GM12878 (cell line): ENCODE data around the gene KCNH6. TPM values are rescaled to one million over a fixed set of nuclear protein-coding genes. Genes with fewer than 3 reads are reported as not detected.

Source experiments
- ATAC-seq: fragments of 200-7000 bp; cut with Tn5 transposase; 3 replicates; pipeline ENCODE4 v1.9.1; 2020; ENCODE audit warnings: mild to moderate bottlenecking, moderate library complexity
- BruUV-seq: library from RNA; stranded (reverse); fragments of 400-500 nt; replicated peaks from 2 replicates; lab custom pipeline; 2021; lab: Mats Ljungman, UMichigan
- CTCF ChIA-PET: fragments of 300-600 bp; sonication (Branson Sonifier 250); formaldehyde crosslinking; extraction: SDS; loops from one replicate; lab custom pipeline; 2021; ENCODE audit warnings: inconsistent platforms; lab: Yijun Ruan, JAX
- POLR2A ChIA-PET: fragments of 350-600 bp; formaldehyde crosslinking; extraction: SDS; loops from one replicate; lab custom pipeline; 2021; ENCODE audit warnings: inconsistent platforms; lab: Charles Lee
- RAD21 ChIA-PET: fragments of 300-600 bp; sonication (Branson Sonifier 250); formaldehyde crosslinking; loops from one replicate; lab custom pipeline; 2023; ENCODE audit warnings: antibody characterized with exemption; ENCODE audit not compliant: unreplicated experiment; lab: Charles Lee
- SMC1A ChIA-PET: fragments of 300-600 bp; sonication (Branson Sonifier 250); formaldehyde crosslinking; loops from one replicate; lab custom pipeline; 2023; ENCODE audit not compliant: unreplicated experiment, uncharacterized antibody; lab: Charles Lee
- DNase-seq: peaks from one replicate; pipeline ENCODE4 v3.0.0-alpha.2; 2011; ENCODE audit warnings: low read depth, low spot score
- FAIRE-seq: peaks from 3 replicates; lab custom pipeline; 2011; peaks lifted over from hg19 to GRCh38; lab: Jason Lieb, UNC
- H2AFZ ChIP-seq: 2 replicates; pipeline ENCODE4 v1.6.0; 2011; ENCODE audit warnings: low read depth, low read length, control low read depth; ENCODE audit not compliant: control insufficient read depth
- H3K27ac ChIP-seq: 2 replicates; pipeline ENCODE4 v1.5.1; 2011; ENCODE audit warnings: control low read depth; ENCODE audit not compliant: control insufficient read depth, insufficient read depth
- H3K27me3 ChIP-seq, 2 experiments: replicated peaks in 1 of 2; 2 replicates each; pipeline versions ENCODE4 v1.6.0 to v1.6.1; 2011; ENCODE audit warnings: low read length in 1 of 2; ENCODE audit not compliant: control insufficient read depth in 2 of 2, insufficient read depth in 2 of 2
- H3K36me3 ChIP-seq, 2 experiments: 2 replicates each; pipeline ENCODE4 v1.5.1; 2011; ENCODE audit warnings: low read length in 1 of 2; ENCODE audit not compliant: control insufficient read depth in 2 of 2, insufficient read depth in 2 of 2
- H3K4me1 ChIP-seq: 2 replicates; pipeline ENCODE4 v1.6.1; 2011; ENCODE audit warnings: mild to moderate bottlenecking, low read length, moderate library complexity, mixed read lengths; ENCODE audit not compliant: control insufficient read depth, insufficient read depth
- H3K4me2 ChIP-seq: 2 replicates; pipeline ENCODE4 v1.6.0; 2011; ENCODE audit warnings: control low read depth; ENCODE audit not compliant: control insufficient read depth, insufficient read depth
- H3K4me3 ChIP-seq: fragments of 200-600 bp; sonication (generic); 2 replicates; pipeline ENCODE4 v1.5.1; 2016
- H3K79me2 ChIP-seq: 2 replicates; pipeline ENCODE4 v1.6.0; 2011; ENCODE audit warnings: low read length; ENCODE audit not compliant: control insufficient read depth, insufficient read depth
- H3K9ac ChIP-seq: 2 replicates; pipeline ENCODE4 v1.8.0; 2011; ENCODE audit warnings: low read length, control low read depth, mixed read lengths; ENCODE audit not compliant: control insufficient read depth, insufficient read depth
- H3K9me3 ChIP-seq: replicated peaks from 3 replicates; pipeline ENCODE4 v1.5.1; 2011; ENCODE audit warnings: mild to moderate bottlenecking, low read length; ENCODE audit not compliant: control insufficient read depth, insufficient read depth
- H4K20me1 ChIP-seq: 2 replicates; pipeline ENCODE4 v1.6.0; 2011; ENCODE audit not compliant: control insufficient read depth, insufficient read depth
- CEBPB ChIP-seq, 2 experiments: fragments of 150-350 bp in 1 of 2; IDR thresholded peaks; 2 replicates each; pipeline ENCODE4 v1.6.1; 2012 to 2014; ENCODE audit warnings: low read depth in 2 of 2, low read length in 2 of 2, borderline replicate concordance in 1 of 2, inconsistent platforms in 1 of 2
- CREM ChIP-seq: IDR thresholded peaks from 2 replicates; pipeline ENCODE4 v1.6.1; 2014; ENCODE audit warnings: antibody characterized with exemption, low read depth
- EP300 ChIP-seq, 2 experiments: fragments of 150-350 bp in 1 of 2; IDR thresholded peaks; 2 replicates each; pipeline ENCODE4 v1.6.1; 2011 to 2012; ENCODE audit warnings: low read depth in 2 of 2, low read length in 2 of 2, borderline replicate concordance in 1 of 2, improper control_type of control experiment in 1 of 2, inconsistent platforms in 1 of 2; ENCODE audit not compliant: control insufficient read depth in 1 of 2
- ETV6 ChIP-seq, 2 experiments: fragments of 450-650 bp in 1 of 2; IDR thresholded peaks in 1 of 2; conservative IDR thresholded peaks in 1 of 2; 2 replicates each; pipeline ENCODE4 v1.6.1; 2014; ENCODE audit warnings: antibody characterized with exemption in 1 of 2, borderline replicate concordance in 1 of 2, low read depth in 1 of 2, mild to moderate bottlenecking in 1 of 2, moderate library complexity in 1 of 2
- JUNB ChIP-seq: IDR thresholded peaks from 2 replicates; pipeline ENCODE4 v1.6.1; 2016; ENCODE audit warnings: antibody characterized with exemption, mild to moderate bottlenecking
- MEF2A ChIP-seq: IDR thresholded peaks from 2 replicates; pipeline ENCODE4 v1.6.1; 2011; ENCODE audit warnings: low read depth, mild to moderate bottlenecking, low read length, moderate library complexity; ENCODE audit not compliant: insufficient read depth
- TCF3 ChIP-seq: IDR thresholded peaks from 2 replicates; pipeline ENCODE4 v1.6.1; 2012; ENCODE audit warnings: low read depth, mild to moderate bottlenecking, low read length, borderline replicate concordance; ENCODE audit not compliant: insufficient read depth
- USF2 ChIP-seq: IDR thresholded peaks from 2 replicates; pipeline ENCODE4 v1.6.1; 2011; ENCODE audit warnings: low read depth, low read length, improper control_type of control experiment, borderline replicate concordance
- ZBED1 ChIP-seq: IDR thresholded peaks from 2 replicates; pipeline ENCODE4 v1.6.1; 2016; ENCODE audit warnings: borderline replicate concordance
- ZNF687 ChIP-seq: fragments of 450-650 bp; IDR thresholded peaks from 2 replicates; pipeline ENCODE4 v1.6.1; 2017; ENCODE audit warnings: mild to moderate bottlenecking, moderate library complexity
- ZZZ3 ChIP-seq: IDR thresholded peaks from 2 replicates; pipeline ENCODE4 v1.6.1; 2011; ENCODE audit warnings: low read depth; ENCODE audit not compliant: control insufficient read depth, insufficient read length
- WGBS: methylation state at CpG from one replicate; pipeline ENCODE4 v1.1.6; 2016; ENCODE audit warnings: low lambda C conversion rate; ENCODE audit not compliant: insufficient replicate concordance, insufficient coverage; ENCODE audit errors: missing lambda C conversion rate; 5-methylcytosine and 5-hydroxymethylcytosine counted together
- in situ Hi-C: fragments of 300-500 bp; cut with MboI; formaldehyde crosslinking; loops from 9 replicates; pipeline ENCODE4 v1.14.3; 2018; ENCODE audit warnings: mixed read lengths
- intact Hi-C: fragments of 100-400 bp; cut with micrococcal nuclease; formaldehyde crosslinking; loops from one replicate; pipeline ENCODE4 v1.14.2; 2022; ENCODE audit not compliant: unreplicated experiment
- polyA plus RNA-seq, 11 experiments: library from polyadenylated mRNA; depleted of rRNA in 4 of 11; unstranded in 6 of 11; stranded (reverse) in 5 of 11; fragments of >200 nt; fragmentation: Nextera tagmentation in 4 of 11; fragmentation: Illumina TruSeq in 1 of 11; extraction: Ambion mirVana in 4 of 11; extraction: Trizol in 1 of 11; gene quantifications; 1 replicate in 1 of 11; 2 replicates in 10 of 11; pipeline versions ENCODE4 v1.2.1 to v1.2.3, GENCODE V29; 2011 to 2016; ENCODE audit warnings: inconsistent platforms in 2 of 11, missing spikeins in 2 of 11, low read depth in 1 of 11
- total RNA-seq, 4 experiments: library from RNA; depleted of rRNA in 3 of 4; stranded (reverse); fragments of >200 nt in 3 of 4; fragmentation: Illumina TruSeq in 1 of 4; extraction: Trizol in 1 of 4; gene quantifications; 2 replicates each; pipeline versions ENCODE4 v1.2.1 to v1.2.3, GENCODE V29; 2013 to 2021

The KCNH6 gene
- total and polyA plus RNA-seq, 10 of the 15 experiments (the other 5 are each of a cell fraction or from before 2014, with no cell fraction given): not detected

- Histone ChIP-seq H3K79me2 (no peaks in the 10 kb centered on the region), H3K27ac (no peak overlapping the region), H3K9me3 (no peaks in the 10 kb centered on the region), H3K4me3 (no peak overlapping the region), H3K9ac (no peak overlapping the region), H3K36me3 (no peaks in the 10 kb centered on the region), H4K20me1 (no peaks in the 10 kb centered on the region), H3K4me1 (no peaks in the 10 kb centered on the region), H3K27me3 (no peaks in the 10 kb centered on the region), H2AFZ (no peak overlapping the region), H3K4me2 (no peak overlapping the region)
- ATAC-seq (no peak), FAIRE-seq (no peak), DNase-seq (no peak)
- WGBS: 26% methylated on average over 6 of the region's 6 CpGs
- intact Hi-C loops: no loop called here
- POLR2A ChIA-PET: no interaction called here
- CTCF ChIA-PET: no interaction called here
- RAD21 ChIA-PET: no interaction called here
- in situ Hi-C loops: no loop called here
- BruUV-seq: no TSS peak
- SMC1A ChIA-PET: no interaction called here
- TF ChIP-seq EP300 (IDR thresholded peaks at IDR 0.05; ENCODE audit: borderline replicate concordance in 1 of 2, control insufficient read depth in 1 of 2, low read depth in 2 of 2, low read length in 2 of 2) (no peak), TCF3 (no peak)
Observed at GRCh38 chr17:63525190-63525946, 2.2 kb downstream of the KCNH6 start.

- Histone ChIP-seq H3K4me3 (no peak overlapping the region), H3K4me1 (no peaks in the 10 kb centered on the region), H3K4me2 (no peak overlapping the region), H4K20me1 (no peaks in the 10 kb centered on the region), H3K27ac (no peak overlapping the region), H3K79me2 (no peaks in the 10 kb centered on the region), H2AFZ (no peak overlapping the region), H3K36me3 (no peaks in the 10 kb centered on the region), H3K27me3 (no peaks in the 10 kb centered on the region), H3K9me3 (no peaks in the 10 kb centered on the region), H3K9ac (no peak overlapping the region)
- WGBS: 17% methylated on average over 5 of the region's 5 CpGs
- RAD21 ChIA-PET: no interaction called here
- FAIRE-seq (no peak), DNase-seq (no peak), ATAC-seq (no peak)
- SMC1A ChIA-PET: no interaction called here
- no TSS peak for BruUV-seq
- CTCF ChIA-PET: no interaction called here
- in situ Hi-C loops (no loop called here), intact Hi-C loops (no loop called here)
- POLR2A ChIA-PET: interaction anchor here (0.6 kb wide), 1 partner anchor 410 kb away, joined by 3 read pairs; no protein-coding TSS in a partner anchor
- no peak for TF ChIP-seq ZBED1
- TF ChIP-seq CREM: no peak
- no peak for TF ChIP-seq MEF2A
- no peak for TF ChIP-seq ZNF687
- no peak for TF ChIP-seq ETV6 (conservative IDR thresholded peaks at IDR 0.05 in 1 of 2, IDR thresholded peaks at IDR 0.05 in 1 of 2; ENCODE audit: borderline replicate concordance in 1 of 2, low read depth in 1 of 2)
- no peak for TF ChIP-seq CEBPB (IDR thresholded peaks at IDR 0.05; ENCODE audit: borderline replicate concordance in 1 of 2, low read depth in 2 of 2, low read length in 2 of 2)
- TF ChIP-seq USF2: no peak
- no peak for TF ChIP-seq JUNB
- TF ChIP-seq ZZZ3: no peak
Observed at GRCh38 chr17:63526861-63527260, 3.7 kb downstream of the KCNH6 start.
